HG02763 (cell line): ENCODE results near the gene SGCE.

Source experiments
- ATAC-seq: cut with Tn5 transposase; IDR thresholded peaks from one replicate; pipeline ENCODE4 v1.9.1; 2021; ENCODE audit warnings: mild to moderate bottlenecking, moderate library complexity; ENCODE audit not compliant: unreplicated experiment

Gene SGCE

DNA sequence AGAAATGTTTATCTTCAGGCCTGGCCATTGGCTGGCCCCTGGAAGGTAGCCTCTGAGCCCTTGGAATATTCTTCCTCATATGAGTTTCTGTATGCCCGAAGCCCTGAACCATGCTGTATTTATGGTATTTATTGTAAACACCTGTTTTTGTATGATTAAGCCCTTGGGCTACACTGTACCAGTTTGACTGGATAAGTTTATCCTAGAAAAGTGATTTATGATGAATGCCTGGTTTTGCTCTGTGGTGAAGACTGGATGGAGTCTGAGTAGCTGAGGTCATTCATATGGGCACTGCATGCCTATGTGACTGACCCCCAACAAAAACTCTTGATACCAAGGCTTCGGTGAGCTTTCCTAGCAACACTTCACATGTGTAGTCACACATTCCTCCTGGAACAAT lies 79.6 kb downstream of the SGCE start:
- no peak for ATAC-seq

DNA sequence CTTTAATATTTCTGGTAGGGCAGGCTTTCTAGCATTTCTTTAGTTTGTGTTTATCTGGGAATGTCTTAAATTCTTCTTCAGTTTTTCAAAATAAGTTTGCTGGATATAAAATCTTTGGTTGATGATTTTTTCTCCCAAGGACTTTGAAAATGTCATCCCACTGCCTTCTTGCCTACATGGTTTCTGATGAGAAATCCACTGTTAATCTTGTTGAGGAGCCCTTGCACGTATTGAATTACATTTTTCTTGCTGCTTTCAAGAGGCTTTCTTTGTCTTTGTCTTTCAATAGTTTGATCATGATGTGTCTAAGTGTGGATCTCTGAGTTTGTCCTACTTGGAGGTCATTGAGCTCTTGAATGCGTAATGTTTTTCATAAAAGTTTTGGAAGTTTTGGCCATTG lies 80.3 kb downstream of the SGCE start:
- ATAC-seq, result no peak

GRCh38 chr7:94571816-94572215 lies 84.1 kb downstream of the SGCE start:
- no peak for ATAC-seq

DNA sequence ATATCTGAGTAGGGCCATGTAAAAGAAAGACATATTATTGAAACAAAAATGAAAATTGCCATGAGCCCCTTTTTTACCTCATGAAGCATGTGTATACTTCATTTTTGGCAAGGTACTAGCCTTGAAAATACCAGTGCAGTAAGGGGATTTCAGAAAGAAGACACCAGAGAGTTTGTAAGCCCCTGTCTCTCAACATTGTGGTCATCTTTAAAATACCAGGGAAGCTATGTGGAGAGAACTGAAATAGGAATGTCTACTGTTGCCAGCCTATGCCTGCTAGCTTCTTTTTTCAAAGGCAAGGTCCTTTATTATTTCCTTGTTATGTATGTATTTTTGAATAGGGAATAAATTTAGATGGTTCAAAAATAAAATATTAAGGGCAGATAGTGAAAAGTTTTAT lies 88.5 kb downstream of the SGCE start:
- no peak for ATAC-seq

GRCh38 chr7:94565247-94565894 lies 90.6 kb downstream of the SGCE start:
- no peak for ATAC-seq

DNA sequence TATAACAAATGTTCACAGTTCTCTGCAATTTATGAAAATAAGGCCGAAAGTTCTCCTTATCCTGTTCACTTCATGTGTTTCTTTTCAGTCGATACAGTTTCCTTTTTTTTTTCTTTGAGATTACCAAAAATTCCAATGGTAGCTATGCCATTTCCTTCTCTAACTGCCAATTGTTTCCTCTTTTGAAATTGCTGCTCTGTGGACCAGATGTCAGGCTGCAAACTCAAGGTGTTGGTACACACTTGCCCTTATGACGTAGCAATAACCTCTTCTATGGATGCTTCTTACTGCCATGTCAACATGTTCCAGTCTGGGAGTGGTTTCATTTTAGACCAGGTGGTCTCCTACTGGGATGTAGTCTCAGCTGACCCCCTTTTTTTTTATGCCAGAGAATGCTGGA lies 93.4 kb downstream of the SGCE start:
- ATAC-seq, result no peak

GRCh38 chr7:94561841-94562514 lies 94.0 kb downstream of the SGCE start:
- no peak for ATAC-seq

DNA sequence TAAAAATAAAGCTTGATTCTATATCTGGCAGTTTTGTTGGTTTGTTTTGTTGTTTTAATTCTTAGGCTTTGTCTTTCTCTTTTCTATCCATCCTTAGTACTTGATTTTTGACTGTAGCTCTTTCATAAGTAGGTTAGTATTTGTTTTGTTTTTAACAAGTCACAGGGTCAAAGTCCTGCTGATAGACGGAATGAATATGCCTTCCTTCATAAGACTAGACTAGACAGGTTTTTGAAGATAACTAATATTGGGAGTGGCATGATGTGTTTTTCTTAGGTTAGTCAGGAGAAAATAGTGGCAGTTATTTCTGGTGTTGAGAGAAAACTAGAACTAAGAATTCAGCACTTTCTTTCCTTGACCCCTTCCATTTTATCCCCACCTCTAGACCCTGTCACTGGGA lies 96.0 kb downstream of the SGCE start:
- no peak for ATAC-seq

GRCh38 chr7:94557215-94557614 lies 98.7 kb downstream of the SGCE start:
- ATAC-seq, result no peak

GRCh38 chr7:94556028-94556427 lies 99.9 kb downstream of the SGCE start:
- peak; percentile 73 for ATAC-seq

- no peak for ATAC-seq
Observed at GRCh38 chr7:94547126-94547525, 108.8 kb downstream of the SGCE start.

GRCh38 chr7:94540428-94540827 lies 115.5 kb downstream of the SGCE start:
- no peak for ATAC-seq
